Coronary artery (tissue), 2 donors: ENCODE data around the gene LRRC75A.
"Not testable (repeated sequence)": the region's sequence is repeated elsewhere in the genome, so short reads cannot be mapped to it uniquely, and the experiment has no call there.

Experiments
- DNase-seq: peaks from one replicate; pipeline ENCODE4 v3.0.0-alpha.2; 2017; ENCODE audit warnings: low spot score
- H3K27ac ChIP-seq, 2 donors: fragments of 200-600 bp; sonication (generic); one replicate each; pipeline ENCODE4 v1.5.1; 2016 to 2019
- H3K4me3 ChIP-seq: fragments of 200-600 bp; sonication (generic); 2 replicates; pipeline ENCODE4 v1.5.1; 2016; ENCODE audit warnings: mild to moderate bottlenecking, moderate library complexity
- TF ChIP-seq, protein P1 (sequence below): fragments of 200-600 bp; sonication (generic); IDR thresholded peaks from one replicate; pipeline ENCODE4 v1.5.1; 2019; ENCODE audit warnings: antibody characterized with exemption

The LRRC75A gene, protein sequence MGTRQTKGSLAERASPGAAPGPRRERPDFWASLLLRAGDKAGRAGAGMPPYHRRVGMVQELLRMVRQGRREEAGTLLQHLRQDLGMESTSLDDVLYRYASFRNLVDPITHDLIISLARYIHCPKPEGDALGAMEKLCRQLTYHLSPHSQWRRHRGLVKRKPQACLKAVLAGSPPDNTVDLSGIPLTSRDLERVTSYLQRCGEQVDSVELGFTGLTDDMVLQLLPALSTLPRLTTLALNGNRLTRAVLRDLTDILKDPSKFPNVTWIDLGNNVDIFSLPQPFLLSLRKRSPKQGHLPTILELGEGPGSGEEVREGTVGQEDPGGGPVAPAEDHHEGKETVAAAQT

DNA sequence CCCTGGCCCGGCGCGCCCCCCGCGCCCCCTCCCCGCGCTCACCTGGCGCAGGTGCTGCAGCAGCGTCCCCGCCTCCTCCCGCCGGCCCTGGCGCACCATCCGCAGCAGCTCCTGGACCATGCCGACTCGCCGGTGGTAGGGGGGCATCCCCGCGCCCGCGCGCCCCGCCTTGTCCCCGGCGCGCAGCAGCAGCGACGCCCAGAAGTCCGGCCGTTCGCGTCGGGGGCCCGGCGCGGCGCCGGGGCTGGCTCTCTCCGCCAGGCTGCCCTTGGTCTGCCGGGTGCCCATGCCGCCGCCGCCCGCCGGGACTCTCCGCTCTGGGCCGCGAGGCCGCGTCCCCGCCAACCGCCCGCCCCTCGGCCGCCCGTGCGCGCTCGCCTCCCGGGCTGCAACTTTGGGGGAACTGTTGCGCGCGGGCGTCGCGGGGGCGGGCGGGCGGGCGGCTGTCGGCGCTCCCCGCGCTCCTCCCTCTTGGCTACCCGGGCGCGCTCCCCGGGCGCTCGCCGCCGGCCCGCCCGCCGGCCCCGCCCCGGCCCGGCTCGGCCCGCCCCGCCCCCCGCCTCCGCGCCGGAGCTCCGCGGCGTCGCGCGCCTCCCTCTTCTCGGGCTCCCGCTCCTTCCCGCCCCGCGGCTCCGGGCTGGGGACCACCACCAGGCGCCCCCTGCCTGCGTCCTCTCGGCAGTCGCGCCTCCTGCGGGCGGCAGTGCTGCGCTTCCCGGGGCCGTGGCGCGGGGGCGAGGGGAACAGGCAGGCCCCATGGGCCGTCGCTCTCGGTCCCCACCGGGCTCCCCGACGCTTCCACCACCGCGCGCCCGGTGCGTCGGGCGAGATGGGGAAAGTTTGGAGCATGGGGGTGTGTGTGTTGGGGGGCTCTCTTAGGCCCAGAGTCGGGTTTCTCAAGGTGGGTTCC, at the start of gene LRRC75A:
Gene LRRC75A, minus strand, starts transcription at position 491 of the 910 bp plus-strand sequence. Its CDS starts 203 bp downstream, at position 288.
- TF ChIP-seq, protein P1, sequence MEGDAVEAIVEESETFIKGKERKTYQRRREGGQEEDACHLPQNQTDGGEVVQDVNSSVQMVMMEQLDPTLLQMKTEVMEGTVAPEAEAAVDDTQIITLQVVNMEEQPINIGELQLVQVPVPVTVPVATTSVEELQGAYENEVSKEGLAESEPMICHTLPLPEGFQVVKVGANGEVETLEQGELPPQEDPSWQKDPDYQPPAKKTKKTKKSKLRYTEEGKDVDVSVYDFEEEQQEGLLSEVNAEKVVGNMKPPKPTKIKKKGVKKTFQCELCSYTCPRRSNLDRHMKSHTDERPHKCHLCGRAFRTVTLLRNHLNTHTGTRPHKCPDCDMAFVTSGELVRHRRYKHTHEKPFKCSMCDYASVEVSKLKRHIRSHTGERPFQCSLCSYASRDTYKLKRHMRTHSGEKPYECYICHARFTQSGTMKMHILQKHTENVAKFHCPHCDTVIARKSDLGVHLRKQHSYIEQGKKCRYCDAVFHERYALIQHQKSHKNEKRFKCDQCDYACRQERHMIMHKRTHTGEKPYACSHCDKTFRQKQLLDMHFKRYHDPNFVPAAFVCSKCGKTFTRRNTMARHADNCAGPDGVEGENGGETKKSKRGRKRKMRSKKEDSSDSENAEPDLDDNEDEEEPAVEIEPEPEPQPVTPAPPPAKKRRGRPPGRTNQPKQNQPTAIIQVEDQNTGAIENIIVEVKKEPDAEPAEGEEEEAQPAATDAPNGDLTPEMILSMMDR, result no peak
- DNase-seq, result no peak

DNA sequence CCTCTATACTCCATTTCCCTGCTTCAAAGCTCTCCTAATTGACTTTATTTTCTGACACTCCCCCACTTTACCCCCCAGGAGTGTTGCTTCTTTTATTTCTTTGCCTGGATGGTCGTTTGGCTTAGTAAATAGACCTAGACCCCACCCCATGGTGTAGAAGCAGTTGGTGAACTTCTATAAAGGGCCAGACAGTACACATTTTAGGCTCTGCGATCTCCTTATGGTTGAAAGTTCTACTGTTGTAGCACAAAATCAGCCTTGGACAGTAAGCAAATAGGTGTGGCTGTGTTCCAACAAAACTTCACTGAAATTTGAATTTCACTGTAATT, 45.1 kb upstream of the LRRC75A start:
- TF ChIP-seq, protein P1, result no peak
- no peak for DNase-seq
- Histone ChIP-seq H3K27ac (peak overlapping the region in 1 of 2 donors; percentile 97), H3K4me3 (no peak overlapping the region)

More for the DNA sequence above, at the start of gene LRRC75A:
- Histone ChIP-seq H3K27ac (peak within 1 kb of the TSS in 1 of 2 donors; percentile 31), H3K4me3 (peak within 1 kb of the TSS; percentile 79)

DNA sequence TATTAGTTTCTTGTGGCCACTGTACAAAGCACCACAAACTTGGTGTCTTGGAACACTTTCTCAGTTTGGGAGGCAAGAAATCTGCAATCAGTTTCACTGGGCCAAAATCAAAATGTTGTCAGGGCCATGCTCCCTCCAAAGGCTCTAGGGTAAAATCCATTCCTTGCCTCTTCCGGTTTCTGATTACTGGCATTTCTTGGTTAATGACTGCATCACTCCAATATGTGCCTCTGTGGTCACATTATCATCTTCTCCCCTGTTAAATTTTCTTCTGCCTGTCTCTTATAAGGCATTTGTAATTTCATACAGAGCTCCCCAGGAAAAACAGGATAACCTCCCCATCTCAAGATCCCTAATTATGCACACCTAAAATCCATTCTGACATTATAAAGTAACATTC, 42.2 kb upstream of the LRRC75A start:
- TF ChIP-seq, protein P1, result no peak

DNA sequence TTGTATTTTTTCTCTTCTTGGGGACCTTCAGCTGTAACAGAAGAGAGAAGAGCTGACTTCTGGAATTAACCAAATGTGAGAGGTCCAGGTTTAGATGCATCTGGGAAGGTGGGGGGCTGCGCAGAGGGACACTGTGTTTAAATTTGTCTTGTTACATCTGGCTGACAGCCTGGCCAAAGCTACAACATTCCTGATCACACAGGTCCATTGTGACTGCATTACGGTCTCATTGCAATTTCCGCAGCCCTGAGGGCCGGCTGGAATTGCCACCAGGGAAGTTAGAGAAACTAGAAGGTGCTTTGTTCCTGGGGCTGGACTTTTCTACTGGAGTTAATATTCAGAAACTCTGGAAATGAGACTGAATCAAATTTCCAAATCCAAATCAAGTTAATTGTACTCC, 37.9 kb upstream of the LRRC75A start:
- TF ChIP-seq, protein P1, result no peak
- no peak for DNase-seq
- no peak overlapping the region for H3K27ac ChIP-seq

More for the DNA sequence above, 42.2 kb upstream of the LRRC75A start:
- H3K4me3 ChIP-seq, result no peak overlapping the region
- no peak for DNase-seq
- H3K27ac ChIP-seq, result no peak overlapping the region

DNA sequence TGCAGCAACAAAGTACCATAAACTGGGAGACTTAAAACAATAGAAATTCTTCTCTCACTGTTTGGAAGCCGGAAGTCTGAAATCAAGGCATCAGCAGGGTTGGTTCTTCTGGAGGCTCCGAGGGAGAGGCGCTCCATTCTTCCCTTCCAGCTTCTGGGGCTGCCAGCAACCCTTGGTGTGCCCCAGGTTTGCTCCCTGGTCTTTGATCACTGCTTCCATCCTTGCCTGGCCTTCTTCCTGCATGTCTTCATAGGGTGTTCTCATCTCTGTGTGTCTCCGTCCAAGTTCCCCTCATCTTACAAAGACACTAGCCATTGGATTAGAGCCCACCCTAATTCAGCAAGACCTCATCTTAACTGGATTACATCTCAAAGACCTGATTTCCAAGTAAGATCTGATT, 35.3 kb upstream of the LRRC75A start:
- H3K27ac ChIP-seq, result no peak overlapping the region
- DNase-seq, result no peak
- TF ChIP-seq, protein P1, result no peak

More for the DNA sequence above, 37.9 kb upstream of the LRRC75A start:
- no peak overlapping the region for H3K4me3 ChIP-seq

DNA sequence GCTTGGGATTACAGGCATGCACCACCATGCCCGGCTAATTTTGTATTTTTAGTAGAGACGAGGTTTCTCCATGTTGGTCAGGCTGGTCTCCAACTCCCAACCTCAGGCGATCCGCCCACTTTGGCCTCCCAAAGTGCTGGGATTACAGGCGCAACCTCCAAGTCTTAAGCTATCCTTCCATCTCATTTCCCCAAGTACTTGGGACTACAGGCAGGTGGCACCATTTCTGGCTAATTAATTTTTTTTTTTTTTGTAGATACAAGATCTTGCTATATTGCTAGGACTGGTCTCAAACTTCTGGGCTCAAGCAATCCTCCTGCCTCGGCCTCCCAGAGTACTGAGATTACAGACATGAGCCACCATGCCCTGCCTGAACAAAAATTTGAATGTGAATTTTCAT, 33.6 kb upstream of the LRRC75A start:
- DNase-seq, H3K27ac ChIP-seq, H3K4me3 ChIP-seq: not testable (repeated sequence)

More for the DNA sequence above, 35.3 kb upstream of the LRRC75A start:
- no peak overlapping the region for H3K4me3 ChIP-seq

DNA sequence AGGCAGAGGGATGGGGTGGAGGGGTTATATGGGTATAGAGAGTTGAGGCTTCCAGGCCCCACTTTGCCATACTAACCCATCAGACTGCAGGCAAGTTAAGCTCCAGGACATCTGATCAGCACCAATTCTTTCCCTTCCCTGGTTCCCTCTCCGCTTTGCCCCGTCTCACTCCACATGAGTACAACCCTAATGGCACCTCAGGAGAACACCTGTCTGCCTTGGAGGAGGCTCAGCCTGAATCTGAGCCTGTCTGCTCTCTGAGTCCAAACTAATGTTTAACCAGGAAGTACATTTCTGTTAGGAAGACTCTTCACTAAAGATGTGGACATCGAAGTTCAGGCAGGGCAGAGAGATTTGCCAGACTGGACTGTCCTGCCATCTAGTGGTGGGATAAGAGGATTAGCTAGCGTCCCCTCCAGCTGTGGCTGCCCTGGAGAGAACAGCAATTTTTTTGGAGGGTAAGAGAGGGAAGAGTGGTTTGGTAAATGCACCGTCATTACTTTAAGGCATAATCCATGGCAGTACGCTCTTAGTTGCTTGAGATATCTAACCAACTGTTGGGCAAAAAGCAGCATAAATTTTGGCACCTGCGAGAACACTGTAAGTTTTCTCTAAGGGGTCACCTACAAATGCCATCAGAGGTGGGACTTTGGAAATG, 29.2 kb upstream of the LRRC75A start:
- DNase-seq, result peak; percentile 84
- no peak overlapping the region for H3K4me3 ChIP-seq
- no peak overlapping the region for H3K27ac ChIP-seq
- TF ChIP-seq, protein P1, result peak; percentile 70
